ENCODE results near the gene MTHFS.
"Not testable (repeated sequence)": the region's sequence is repeated elsewhere in the genome, so short reads cannot be mapped to it uniquely, and the experiment has no call there.

The MTHFS gene

GRCh38 chr15:79915776-79916501, 19.1 kb upstream of the MTHFS start:
- not testable (repeated sequence) for DNase-seq (ENCODE audit: low spot score)

GRCh38 chr15:79914728-79915127, 17.9 kb upstream of the MTHFS start:
- no peak for DNase-seq (ENCODE audit: low spot score)

- DNase-seq (ENCODE audit: low spot score), result not testable (repeated sequence)
These were observed 12.9 kb upstream of the MTHFS start for GRCh38 chr15:79909556-79910335.

GRCh38 chr15:79904271-79904670, 7.5 kb upstream of the MTHFS start:
- no peak for DNase-seq (ENCODE audit: low spot score)

- DNase-seq (ENCODE audit: low spot score), result no peak
These were observed 6.8 kb upstream of the MTHFS start for GRCh38 chr15:79903626-79904025.

GRCh38 chr15:79903144-79903543, 6.3 kb upstream of the MTHFS start:
- no peak for DNase-seq (ENCODE audit: low spot score)

GRCh38 chr15:79901958-79902357, 5.1 kb upstream of the MTHFS start:
- DNase-seq (ENCODE audit: low spot score), result no peak

- DNase-seq (ENCODE audit: low spot score), result not testable (repeated sequence)
These were observed 4.1 kb upstream of the MTHFS start for GRCh38 chr15:79900818-79901378.

- DNase-seq (ENCODE audit: low spot score), result no peak
These were observed 3.3 kb upstream of the MTHFS start for GRCh38 chr15:79900087-79900486.

GRCh38 chr15:79898786-79899185, 2.0 kb upstream of the MTHFS start:
- DNase-seq (ENCODE audit: low spot score), result not testable (repeated sequence)

GRCh38 chr15:79898369-79898768, 1.6 kb upstream of the MTHFS start:
- DNase-seq (ENCODE audit: low spot score), result no peak

GRCh38 chr15:79897701-79898113, 893 bp upstream of the MTHFS start:
- DNase-seq (ENCODE audit: low spot score), result no peak

GRCh38 chr15:79897380-79897678, 515 bp upstream of the MTHFS start:
- DNase-seq (ENCODE audit: low spot score), result no peak

GRCh38 chr15:79896131-79896633, 632 bp downstream of the MTHFS start:
- no peak for DNase-seq (ENCODE audit: low spot score)

- no peak for DNase-seq (ENCODE audit: low spot score)
These were observed 9.5 kb downstream of the MTHFS start for GRCh38 chr15:79887054-79887930.

- no peak for DNase-seq (ENCODE audit: low spot score)
These were observed 10.7 kb downstream of the MTHFS start for GRCh38 chr15:79886124-79886523.

GRCh38 chr15:79884204-79884596, 12.6 kb downstream of the MTHFS start:
- no peak for DNase-seq (ENCODE audit: low spot score)

- DNase-seq (ENCODE audit: low spot score), result no peak
These were observed 13.1 kb downstream of the MTHFS start for GRCh38 chr15:79883579-79884203.

GRCh38 chr15:79881668-79882067, 15.1 kb downstream of the MTHFS start:
- DNase-seq (ENCODE audit: low spot score), result no peak

GRCh38 chr15:79881254-79881653, 15.6 kb downstream of the MTHFS start:
- DNase-seq (ENCODE audit: low spot score), result no peak

GRCh38 chr15:79878078-79878705, 18.6 kb downstream of the MTHFS start:
- no peak for DNase-seq (ENCODE audit: low spot score)

Data from ecto neural progenitor cell (in vitro differentiated cells).